Heart left ventricle (tissue), 13 donors: ENCODE results near the gene UGT1A9.

ENCODE experiments used
- POLR2A ChIP-seq, 2 donors: fragments of 450-650 bp; IDR thresholded peaks; one replicate each; pipeline ENCODE4 v1.6.1; 2017; ENCODE audit warnings: antibody characterized with exemption in 2 of 2, mild to moderate bottlenecking in 2 of 2, moderate library complexity in 2 of 2
- TF ChIP-seq, protein P1 (sequence below), 12 donors: fragments of 200-600 bp; sonication (generic) in 4 of 12; IDR thresholded peaks; one replicate each; pipeline versions ENCODE4 v1.5.0 to v1.8.0; 2018 to 2022; ENCODE audit warnings: antibody characterized with exemption in 12 of 12, mild to moderate bottlenecking in 5 of 12
- donor health status: ischemic (EF 13 %, LVEDD 7.1; RV severe dilation, severe dysfunction).
- donor health status: DM: no; HTN: yes; CAD: no.
- donor health status: DM: no; HTN: no; CAD: no.
- donor health status: ischemic (EF 25% LVEDD 6.9; RV normal size, moderate dysfunction).
- donor health status: ischemic (EF 25% LVEDD 5.7; RV mildly dilated, moderate dysfunction).
- donor health status: ischemic (EF 35%, LVEDD 5.7; RV mildly dilated, moderate dysfunction).
- donor health status: nonischemic (EF 11% LVEDD 7.7; RV severe dilation, severe dysfunction).
- donor health status: DM: yes; HTN: yes; CAD: no.
- donor health status: PGD.
- donor health status: ischemic (EF 29% LVEDD 5.4; RV normal size, mild dysfunction).
- donor health status: nonischemic (EF 23%, LVEDD 6.1; RV moderate dilation, normal function).

DNA sequence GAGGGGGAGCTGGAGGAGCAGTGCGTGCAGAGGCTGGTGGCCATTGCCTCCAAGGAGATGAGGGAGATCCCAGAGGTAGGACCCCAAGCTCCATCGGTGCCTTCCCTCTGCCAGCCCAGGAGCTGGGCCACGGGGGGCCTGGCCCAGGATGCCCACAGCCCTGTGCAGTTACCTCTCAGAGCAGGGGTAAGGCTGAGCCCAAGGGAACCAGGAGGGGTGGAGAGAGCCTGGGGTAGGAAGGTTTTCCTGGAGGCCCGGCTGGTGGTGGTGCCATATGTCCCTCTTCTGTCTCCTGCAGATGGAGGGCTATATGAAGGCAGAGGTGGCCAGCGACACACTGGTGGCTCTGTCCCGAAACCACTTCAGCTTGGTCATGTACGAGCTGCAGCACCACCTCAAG, 117.9 kb downstream of the UGT1A9 start:
- TF ChIP-seq POLR2A (IDR thresholded peaks at IDR 0.05) = no peak
- TF ChIP-seq, protein P1, sequence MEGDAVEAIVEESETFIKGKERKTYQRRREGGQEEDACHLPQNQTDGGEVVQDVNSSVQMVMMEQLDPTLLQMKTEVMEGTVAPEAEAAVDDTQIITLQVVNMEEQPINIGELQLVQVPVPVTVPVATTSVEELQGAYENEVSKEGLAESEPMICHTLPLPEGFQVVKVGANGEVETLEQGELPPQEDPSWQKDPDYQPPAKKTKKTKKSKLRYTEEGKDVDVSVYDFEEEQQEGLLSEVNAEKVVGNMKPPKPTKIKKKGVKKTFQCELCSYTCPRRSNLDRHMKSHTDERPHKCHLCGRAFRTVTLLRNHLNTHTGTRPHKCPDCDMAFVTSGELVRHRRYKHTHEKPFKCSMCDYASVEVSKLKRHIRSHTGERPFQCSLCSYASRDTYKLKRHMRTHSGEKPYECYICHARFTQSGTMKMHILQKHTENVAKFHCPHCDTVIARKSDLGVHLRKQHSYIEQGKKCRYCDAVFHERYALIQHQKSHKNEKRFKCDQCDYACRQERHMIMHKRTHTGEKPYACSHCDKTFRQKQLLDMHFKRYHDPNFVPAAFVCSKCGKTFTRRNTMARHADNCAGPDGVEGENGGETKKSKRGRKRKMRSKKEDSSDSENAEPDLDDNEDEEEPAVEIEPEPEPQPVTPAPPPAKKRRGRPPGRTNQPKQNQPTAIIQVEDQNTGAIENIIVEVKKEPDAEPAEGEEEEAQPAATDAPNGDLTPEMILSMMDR (IDR thresholded peaks at IDR 0.05) = no peak
